ENCODE data around the gene FGD3.
A peak's percentile ranks its signal among the peaks of the same experiment; 100 is the strongest.
"Not testable (repeated sequence)": the region's sequence is repeated elsewhere in the genome, so short reads cannot be mapped to it uniquely, and the experiment has no call there.

FGD3 gene

GRCh38 chr9:92947268-92948037 is at the start of gene FGD3:
Gene FGD3 (plus strand): TSS chr9:92947523. CDS start chr9:92976257, 28,734 bp downstream.
- H3K4me3 ChIP-seq (replicated peaks; ENCODE audit: low read depth, low read length), result peak within 1 kb of the TSS; percentile 41
- DNase-seq (ENCODE audit: low read depth), result no peak
- TF ChIP-seq CTCF (IDR thresholded peaks at IDR 0.05; ENCODE audit: low read length, missing control alignments), result no peak

GRCh38 chr9:92905137-92905536 is 42.2 kb upstream of the FGD3 start:
- DNase-seq (ENCODE audit: low read depth); H3K4me3 ChIP-seq (replicated peaks; ENCODE audit: low read depth, low read length): not testable (repeated sequence)

GRCh38 chr9:92911511-92912475 is 35.5 kb upstream of the FGD3 start:
- no peak for TF ChIP-seq CTCF (IDR thresholded peaks at IDR 0.05; ENCODE audit: low read length, missing control alignments)
- no peak for DNase-seq (ENCODE audit: low read depth)
- H3K4me3 ChIP-seq (replicated peaks; ENCODE audit: low read depth, low read length), result no peak overlapping the region

- H3K4me3 ChIP-seq (replicated peaks; ENCODE audit: low read depth, low read length), result no peak overlapping the region
- no peak for DNase-seq (ENCODE audit: low read depth)
- TF ChIP-seq CTCF (IDR thresholded peaks at IDR 0.05; ENCODE audit: low read length, missing control alignments), result no peak
Observed at GRCh38 chr9:92917176-92917800, 30.0 kb upstream of the FGD3 start.

- no peak for DNase-seq (ENCODE audit: low read depth)
- no peak overlapping the region for H3K4me3 ChIP-seq (replicated peaks; ENCODE audit: low read depth, low read length)
- no peak for TF ChIP-seq CTCF (IDR thresholded peaks at IDR 0.05; ENCODE audit: low read length, missing control alignments)
Observed at GRCh38 chr9:92920437-92920836, 26.9 kb upstream of the FGD3 start.

GRCh38 chr9:92931606-92932005 is 15.7 kb upstream of the FGD3 start:
- no peak for DNase-seq (ENCODE audit: low read depth)
- no peak for TF ChIP-seq CTCF (IDR thresholded peaks at IDR 0.05; ENCODE audit: low read length, missing control alignments)
- H3K4me3 ChIP-seq (replicated peaks; ENCODE audit: low read depth, low read length), result no peak overlapping the region

- H3K4me3 ChIP-seq (replicated peaks; ENCODE audit: low read depth, low read length), result no peak overlapping the region
- no peak for TF ChIP-seq CTCF (IDR thresholded peaks at IDR 0.05; ENCODE audit: low read length, missing control alignments)
- no peak for DNase-seq (ENCODE audit: low read depth)
Observed at GRCh38 chr9:92934321-92934720, 13.0 kb upstream of the FGD3 start.
